Sigmoid colon (tissue), 7 donors: Measurements from ENCODE around the gene RFFL. TPM values are rescaled to one million over a fixed set of nuclear protein-coding genes. Genes with fewer than 3 reads are reported as not detected.

ENCODE experiments used
- DNase-seq: peaks from one replicate; pipeline ENCODE4 v3.0.0-alpha.2; 2019
- H3K27ac ChIP-seq, 4 donors: fragments of 200-600 bp; sonication (generic); one replicate each; pipeline ENCODE4 v1.5.1; 2016 to 2019; ENCODE audit warnings: mild to moderate bottlenecking in 1 of 4
- H3K27me3 ChIP-seq, 3 donors: fragments of 200-600 bp; sonication (generic); one replicate each; pipeline ENCODE4 v1.5.1; 2019; ENCODE audit warnings: mild to moderate bottlenecking in 1 of 3
- H3K36me3 ChIP-seq, 4 donors: fragments of 200-600 bp; sonication (generic); one replicate each; pipeline ENCODE4 v1.5.1; 2016 to 2019
- H3K4me1 ChIP-seq, 4 donors: fragments of 200-600 bp; sonication (generic); one replicate each; pipeline ENCODE4 v1.5.1; 2017 to 2019
- H3K4me3 ChIP-seq, 4 donors: fragments of 200-600 bp; sonication (generic); one replicate each; pipeline ENCODE4 v1.5.1; 2017 to 2019; ENCODE audit warnings: mild to moderate bottlenecking in 2 of 4, moderate library complexity in 1 of 4
- H3K9me3 ChIP-seq, 4 donors: fragments of 200-600 bp in 3 of 4; sonication (generic) in 3 of 4; one replicate each; pipeline versions ENCODE4 v1.5.1 to v1.6.1; 2013 to 2019
- EP300 ChIP-seq, 4 donors: sonication (generic); formaldehyde crosslinking; IDR thresholded peaks; one replicate each; pipeline ENCODE4 v1.6.1; 2017; ENCODE audit warnings: antibody characterized with exemption in 4 of 4
- POLR2A ChIP-seq, 2 donors: fragments of 450-650 bp; IDR thresholded peaks; one replicate each; pipeline ENCODE4 v1.6.1; 2016; ENCODE audit warnings: antibody characterized with exemption in 2 of 2, mild to moderate bottlenecking in 2 of 2, moderate library complexity in 2 of 2
- POLR2AphosphoS5 ChIP-seq, 4 donors: sonication (generic); formaldehyde crosslinking; IDR thresholded peaks; one replicate each; pipeline ENCODE4 v1.6.1; 2017; ENCODE audit warnings: antibody characterized with exemption in 4 of 4
- WGBS, 2 donors: extraction: QIAGEN DNeasy Blood & Tissue Kit; methylation state at CpG; one replicate each; pipeline ENCODE4 v1.1.7; 2013; 5-methylcytosine and 5-hydroxymethylcytosine counted together
- intact Hi-C: fragments of 100-400 bp; cut with DNase I; formaldehyde crosslinking; loops from one replicate; pipeline ENCODE4 v1.15.1; 2023
- polyA plus RNA-seq, 3 donors: library from polyadenylated mRNA; stranded (reverse); fragments of 200-250 nt; gene quantifications; one replicate each; pipeline ENCODE4 v1.2.3, GENCODE V29; 2013
- total RNA-seq, 4 donors: library from RNA; depleted of rRNA; stranded (reverse); fragments of >200 nt; gene quantifications; one replicate each; pipeline ENCODE4 v1.1.0, GENCODE V29; 2016
- TF ChIP-seq, protein P1 (sequence below), 4 experiments: fragments of 450-650 bp in 3 of 4; fragments of 200-600 bp in 1 of 4; IDR thresholded peaks; one replicate each; pipeline ENCODE4 v1.5.1; 2016 to 2019; ENCODE audit warnings: antibody characterized with exemption in 4 of 4, mild to moderate bottlenecking in 3 of 4, moderate library complexity in 2 of 4
- donor health status: healthy with polysubstance abuse.
- donor health status: Bipolar disorder and iron deficiency.
- donor health status: healthy.

The RFFL gene
- total and polyA plus RNA-seq, 7 donors: 15.0 to 29.4 (median 22.9) TPM

DNA sequence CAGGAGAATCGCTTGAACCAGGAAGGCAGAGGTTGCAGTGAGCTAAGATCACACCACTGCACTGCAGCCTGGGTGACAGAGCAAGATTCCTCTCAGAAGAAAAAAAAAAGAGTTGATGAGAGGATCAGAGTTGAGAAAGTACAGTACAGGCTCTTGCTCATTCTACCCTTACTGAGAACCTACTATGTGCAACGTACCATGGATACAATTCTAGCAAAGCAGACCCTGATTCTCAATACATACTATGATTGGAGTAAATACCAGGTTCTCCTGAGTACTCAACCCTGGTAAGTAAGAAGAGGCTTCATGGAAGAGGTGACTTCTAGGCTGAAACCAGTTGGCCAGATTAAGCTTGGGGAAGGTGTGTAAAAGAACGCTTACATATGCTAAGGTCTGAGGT is 1.2 kb downstream of the RFFL start:
- intact Hi-C loops: loop anchor here (2.0 kb wide), 2 partner anchors 40 to 64 kb away; no protein-coding TSS in a partner anchor
- peak overlapping the region in 2 of 4 donors; percentile 86 to 88 for H3K27ac ChIP-seq
- H3K27me3 ChIP-seq: no peaks in the 10 kb centered on the region
- 93 to 95% methylated on average over 3 of the region's 3 CpGs for WGBS, 2 donors
- TF ChIP-seq, protein P1, sequence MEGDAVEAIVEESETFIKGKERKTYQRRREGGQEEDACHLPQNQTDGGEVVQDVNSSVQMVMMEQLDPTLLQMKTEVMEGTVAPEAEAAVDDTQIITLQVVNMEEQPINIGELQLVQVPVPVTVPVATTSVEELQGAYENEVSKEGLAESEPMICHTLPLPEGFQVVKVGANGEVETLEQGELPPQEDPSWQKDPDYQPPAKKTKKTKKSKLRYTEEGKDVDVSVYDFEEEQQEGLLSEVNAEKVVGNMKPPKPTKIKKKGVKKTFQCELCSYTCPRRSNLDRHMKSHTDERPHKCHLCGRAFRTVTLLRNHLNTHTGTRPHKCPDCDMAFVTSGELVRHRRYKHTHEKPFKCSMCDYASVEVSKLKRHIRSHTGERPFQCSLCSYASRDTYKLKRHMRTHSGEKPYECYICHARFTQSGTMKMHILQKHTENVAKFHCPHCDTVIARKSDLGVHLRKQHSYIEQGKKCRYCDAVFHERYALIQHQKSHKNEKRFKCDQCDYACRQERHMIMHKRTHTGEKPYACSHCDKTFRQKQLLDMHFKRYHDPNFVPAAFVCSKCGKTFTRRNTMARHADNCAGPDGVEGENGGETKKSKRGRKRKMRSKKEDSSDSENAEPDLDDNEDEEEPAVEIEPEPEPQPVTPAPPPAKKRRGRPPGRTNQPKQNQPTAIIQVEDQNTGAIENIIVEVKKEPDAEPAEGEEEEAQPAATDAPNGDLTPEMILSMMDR (IDR thresholded peaks at IDR 0.05): no peak
- no peak for TF ChIP-seq EP300 (IDR thresholded peaks at IDR 0.05)
- H3K9me3 ChIP-seq: no peaks in the 10 kb centered on the region
- H3K4me3 ChIP-seq: no peak overlapping the region
- H3K4me1 ChIP-seq: peaks cover 0 to 20% (median 17%) of the 10 kb centered on the region in 4 donors
- DNase-seq: no peak
- H3K36me3 ChIP-seq: peaks cover 0 to 4% (median 0%) of the 10 kb centered on the region in 4 donors

DNA sequence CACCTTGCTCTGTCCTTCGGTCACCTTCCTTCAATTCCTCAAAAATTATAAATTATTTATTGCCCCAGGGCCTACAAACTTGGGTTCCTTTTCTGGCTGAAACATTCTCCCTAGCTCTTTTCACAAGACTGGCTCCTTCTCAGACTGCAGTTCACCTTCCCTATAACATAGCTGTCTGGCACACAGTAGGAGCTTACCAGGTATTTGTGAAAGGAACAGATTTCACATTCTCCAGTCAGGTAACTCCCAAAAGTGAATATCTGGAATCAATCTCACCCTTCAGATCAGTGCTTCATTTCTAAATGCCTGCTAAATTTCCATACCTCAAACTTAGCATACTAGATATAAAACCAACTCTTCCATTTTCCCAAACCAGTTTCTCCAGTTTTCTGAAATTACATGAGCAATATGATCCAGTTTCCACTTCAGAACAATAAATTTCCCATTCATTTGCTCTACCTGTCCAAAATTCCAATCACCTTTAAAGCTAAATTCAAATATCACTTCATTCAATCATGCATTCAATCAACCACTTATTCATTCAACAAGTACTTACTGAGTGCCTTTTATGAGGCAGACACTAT is 6.1 kb downstream of the RFFL start:
- H3K9me3 ChIP-seq: no peaks in the 10 kb centered on the region
- H3K36me3 ChIP-seq: peaks cover 0 to 4% (median 0%) of the 10 kb centered on the region in 4 donors
- H3K4me3 ChIP-seq: no peak overlapping the region
- H3K27me3 ChIP-seq: no peaks in the 10 kb centered on the region
- TF ChIP-seq POLR2A (IDR thresholded peaks at IDR 0.05): no peak
- TF ChIP-seq, protein P1 (IDR thresholded peaks at IDR 0.05): no peak
- no peak for TF ChIP-seq POLR2AphosphoS5 (IDR thresholded peaks at IDR 0.05)
- no peak for TF ChIP-seq EP300 (IDR thresholded peaks at IDR 0.05)
- DNase-seq: no peak
- intact Hi-C loops: no loop called here
- H3K4me1 ChIP-seq: peaks cover 0 to 11% (median 4%) of the 10 kb centered on the region in 4 donors
- H3K27ac ChIP-seq: no peak overlapping the region
- WGBS, 2 donors: 98 to 99% methylated on average over 1 of the region's 1 CpG

DNA sequence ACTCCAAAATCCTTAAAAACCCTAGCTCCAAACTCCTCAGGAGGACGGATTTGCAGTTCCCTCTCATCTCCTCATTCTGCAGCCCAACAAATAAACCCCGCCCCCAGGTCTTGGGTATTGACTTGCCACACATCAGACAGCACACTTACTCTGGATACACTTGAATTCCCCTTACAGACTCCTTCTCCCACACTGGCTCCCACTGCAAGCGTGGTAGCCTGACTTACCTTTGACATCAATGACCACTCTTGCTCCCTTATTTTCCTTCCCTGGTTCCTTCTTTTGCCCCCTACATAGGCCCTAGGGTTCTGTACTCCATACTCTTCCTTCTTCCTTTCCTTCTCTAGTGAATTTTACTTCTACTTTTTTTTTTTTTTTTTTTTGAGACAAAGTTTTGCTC is 7.5 kb downstream of the RFFL start:
- 90 to 92% methylated on average over 3 of the region's 3 CpGs for WGBS, 2 donors
- intact Hi-C loops: no loop called here

DNA sequence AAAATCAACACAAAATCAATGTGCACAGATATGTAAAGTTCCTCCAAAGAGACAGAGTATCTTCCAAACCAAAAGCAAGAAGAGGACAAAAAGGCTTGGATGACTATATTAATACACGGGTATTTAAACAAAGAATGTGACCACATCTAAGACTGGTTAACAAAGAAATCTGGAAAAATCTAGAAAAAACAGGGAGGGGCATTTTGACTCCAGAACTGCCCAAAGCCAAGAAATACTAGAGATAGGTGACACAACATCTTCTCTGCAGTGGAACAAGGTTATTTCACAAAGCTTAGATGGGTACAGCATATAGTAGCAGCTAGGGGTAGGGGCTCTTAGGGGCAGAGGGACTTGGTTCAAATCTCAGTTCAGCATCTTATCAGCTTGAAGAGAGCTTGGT is 10.3 kb downstream of the RFFL start:
- Histone ChIP-seq H3K27ac (no peak overlapping the region), H3K9me3 (no peaks in the 10 kb centered on the region), H3K4me3 (no peak overlapping the region), H3K27me3 (no peaks in the 10 kb centered on the region), H3K4me1 (peaks cover 0 to 21% (median 12%) of the 10 kb centered on the region in 4 donors), H3K36me3 (no peaks in the 10 kb centered on the region)
- 91 to 97% methylated on average over 1 of the region's 1 CpG for WGBS, 2 donors
- intact Hi-C loops: no loop called here
- DNase-seq: no peak
- TF ChIP-seq POLR2AphosphoS5 (IDR thresholded peaks at IDR 0.05) (no peak), POLR2A (IDR thresholded peaks at IDR 0.05) (no peak), EP300 (IDR thresholded peaks at IDR 0.05) (no peak)
- TF ChIP-seq, protein P1 (IDR thresholded peaks at IDR 0.05): no peak

More for the DNA sequence above, 7.5 kb downstream of the RFFL start:
- TF ChIP-seq EP300 (IDR thresholded peaks at IDR 0.05) (no peak), POLR2A (IDR thresholded peaks at IDR 0.05) (no peak), POLR2AphosphoS5 (IDR thresholded peaks at IDR 0.05) (no peak)
- TF ChIP-seq, protein P1 (IDR thresholded peaks at IDR 0.05): no peak
- Histone ChIP-seq H3K27me3 (no peaks in the 10 kb centered on the region), H3K4me1 (peaks cover 0 to 21% (median 12%) of the 10 kb centered on the region in 4 donors), H3K9me3 (no peaks in the 10 kb centered on the region), H3K27ac (no peak overlapping the region), H3K4me3 (no peak overlapping the region), H3K36me3 (peaks cover 0 to 4% (median 0%) of the 10 kb centered on the region in 4 donors)
- no peak for DNase-seq

DNA sequence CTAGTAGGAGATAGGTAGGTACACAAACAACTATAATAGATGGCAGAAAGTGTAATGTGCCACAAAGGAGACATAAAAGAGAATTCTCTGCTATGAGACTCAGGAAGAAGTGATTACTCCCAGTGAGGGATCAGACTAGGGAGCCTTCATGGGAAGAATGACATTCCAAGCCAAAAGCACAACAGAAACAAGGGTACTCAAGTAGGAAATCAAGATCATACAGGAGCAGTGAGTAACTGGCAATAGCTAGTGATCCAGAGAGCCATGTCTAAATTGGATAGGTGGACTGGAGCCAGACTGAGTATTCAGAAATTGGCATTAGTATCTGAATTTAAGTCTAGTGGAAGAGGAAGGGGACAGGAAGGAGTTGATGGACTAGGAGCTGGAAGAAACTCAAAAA is 10.7 kb downstream of the RFFL start:
- no peak for DNase-seq
- Histone ChIP-seq H3K27me3 (no peaks in the 10 kb centered on the region), H3K36me3 (no peaks in the 10 kb centered on the region), H3K4me1 (peaks cover 0 to 21% (median 12%) of the 10 kb centered on the region in 4 donors), H3K9me3 (no peaks in the 10 kb centered on the region), H3K27ac (peak overlapping the region in 1 of 4 donors; percentile 36), H3K4me3 (no peak overlapping the region)
- intact Hi-C loops: no loop called here
- no peak for TF ChIP-seq POLR2A (IDR thresholded peaks at IDR 0.05)
- TF ChIP-seq POLR2AphosphoS5 (IDR thresholded peaks at IDR 0.05): no peak
- TF ChIP-seq, protein P1 (IDR thresholded peaks at IDR 0.05): no peak
- no peak for TF ChIP-seq EP300 (IDR thresholded peaks at IDR 0.05)
